Fibroblast of skin of left biceps (primary cell): ENCODE data around the gene NF1.

Source experiments
- DNase-seq, 2 experiments: peaks; one replicate each; pipeline ENCODE4 v3.0.0-alpha.2; 2013; ENCODE audit warnings: low read depth in 2 of 2

Gene NF1

DNA sequence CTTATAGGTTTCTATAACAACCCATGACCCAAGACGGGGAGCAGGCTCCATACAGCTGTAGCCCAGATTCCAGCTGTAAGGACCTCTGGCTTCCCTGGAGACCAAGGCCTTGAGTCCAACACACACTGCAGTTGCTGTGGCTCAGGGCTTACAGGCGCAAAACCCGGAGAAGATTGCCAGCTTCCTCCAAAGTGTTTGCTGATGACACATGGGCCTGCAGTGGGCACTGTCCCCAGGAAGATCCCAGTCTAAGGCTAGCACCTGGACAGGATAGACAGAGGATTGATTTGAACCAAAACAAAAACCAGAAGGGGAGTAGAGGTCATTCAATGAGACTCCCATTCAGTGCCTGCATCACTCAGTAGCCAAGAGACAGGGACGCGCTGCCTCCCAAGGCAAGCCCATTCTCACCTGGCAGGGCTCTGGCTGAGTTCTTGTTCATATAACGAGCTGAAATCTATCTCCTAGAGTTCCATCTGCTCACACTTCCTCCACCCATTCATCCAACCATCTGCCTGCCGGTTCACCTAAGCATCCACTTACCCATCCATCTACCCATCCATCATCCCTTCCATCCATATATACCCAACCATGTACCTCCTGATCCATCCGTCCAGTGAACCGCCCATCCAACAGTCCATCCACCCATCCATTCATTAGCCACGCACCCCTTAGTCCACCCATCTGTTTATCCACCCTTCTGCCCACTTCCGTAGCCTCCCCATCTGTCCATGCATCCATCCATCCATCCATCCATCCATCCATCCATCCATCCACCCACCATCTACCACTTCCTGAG lies 306.9 kb downstream of the NF1 start:
- no peak for DNase-seq

DNA sequence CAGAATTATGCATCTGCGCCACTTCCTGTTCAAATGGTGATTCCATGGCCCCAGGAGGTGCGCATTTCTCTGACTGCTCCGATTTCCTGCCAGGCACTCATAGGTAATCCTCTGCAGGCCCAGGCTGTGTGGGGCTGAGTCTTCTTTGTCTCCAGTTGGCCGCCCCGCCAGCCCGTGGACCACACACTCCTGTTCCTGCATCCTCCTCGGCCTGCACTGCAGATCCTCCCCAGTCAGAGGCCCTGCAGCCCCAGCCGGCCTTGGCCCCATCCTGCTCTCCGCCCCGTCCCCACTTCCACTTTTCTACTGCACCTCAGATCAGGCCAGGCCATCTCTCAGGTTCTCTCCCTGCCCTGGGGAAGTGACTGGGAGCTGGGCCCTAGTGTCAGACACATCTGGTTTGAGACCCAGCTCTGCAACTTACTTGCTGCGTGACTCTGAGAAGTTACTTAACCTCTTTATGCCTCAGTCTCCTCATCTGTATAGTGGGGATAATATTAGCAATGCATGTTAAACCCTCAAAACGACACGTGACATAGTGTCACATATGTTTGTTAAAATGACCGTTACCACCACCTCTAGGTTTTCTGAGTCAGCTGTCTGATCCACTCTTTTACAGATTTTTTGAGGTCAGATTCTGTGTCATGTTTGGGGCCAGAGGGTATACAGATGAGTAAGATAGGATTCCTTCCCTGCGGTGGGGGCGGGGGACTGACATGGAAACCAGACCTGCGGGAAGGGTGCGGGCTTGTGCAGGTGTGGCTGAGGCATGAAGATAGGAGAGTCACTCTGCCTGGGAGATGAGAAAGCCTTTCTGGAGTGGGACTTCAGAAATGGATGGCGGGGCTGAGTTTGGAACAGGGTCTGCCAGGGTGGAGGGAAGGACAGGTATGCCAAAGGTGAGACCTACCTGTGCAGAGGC lies 309.5 kb downstream of the NF1 start:
- no peak for DNase-seq

DNA sequence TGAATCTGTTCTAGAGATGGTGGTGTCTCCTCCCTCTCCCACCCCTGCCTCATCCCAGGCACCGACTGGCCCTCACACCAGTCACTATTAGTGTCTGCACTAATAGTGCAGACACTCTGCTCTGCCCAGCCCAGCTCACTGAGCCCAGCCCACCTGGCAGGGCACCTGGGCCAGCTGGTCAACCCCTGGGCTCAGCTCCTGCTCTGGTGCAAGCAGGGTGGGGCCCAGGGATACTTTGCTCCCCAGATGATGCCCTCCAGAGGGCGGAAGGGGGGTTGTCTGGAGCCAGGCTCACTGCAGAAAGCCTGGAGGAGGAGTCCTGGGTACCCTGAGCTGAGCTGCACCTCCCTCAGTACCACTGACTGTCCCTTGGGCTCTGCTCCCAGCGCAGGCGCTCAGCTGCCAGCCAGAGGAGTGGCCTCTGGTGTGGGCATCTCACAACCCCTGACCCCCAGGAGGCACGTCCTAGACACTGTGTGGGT lies 311.2 kb downstream of the NF1 start:
- DNase-seq = no peak

DNA sequence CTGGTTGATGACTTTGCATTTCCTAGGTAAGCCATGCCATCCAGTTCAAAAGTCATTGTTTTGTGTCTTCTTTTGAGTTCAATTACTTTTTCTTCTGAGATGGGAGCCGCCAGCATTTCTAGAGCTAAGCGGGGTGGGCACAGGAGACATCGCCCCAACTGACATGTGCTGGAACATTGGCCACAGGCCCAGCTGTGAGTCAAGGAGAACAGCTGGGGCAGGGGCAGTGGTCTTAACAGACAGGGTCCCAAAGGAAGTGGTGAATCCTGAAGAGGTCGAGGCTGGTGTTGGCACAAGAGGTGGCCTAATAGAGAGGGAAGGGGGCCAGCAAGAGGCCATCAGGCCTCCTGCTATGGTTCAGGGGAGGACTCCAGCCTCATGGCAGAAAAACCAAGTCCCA lies 313.8 kb downstream of the NF1 start:
- DNase-seq = no peak

DNA sequence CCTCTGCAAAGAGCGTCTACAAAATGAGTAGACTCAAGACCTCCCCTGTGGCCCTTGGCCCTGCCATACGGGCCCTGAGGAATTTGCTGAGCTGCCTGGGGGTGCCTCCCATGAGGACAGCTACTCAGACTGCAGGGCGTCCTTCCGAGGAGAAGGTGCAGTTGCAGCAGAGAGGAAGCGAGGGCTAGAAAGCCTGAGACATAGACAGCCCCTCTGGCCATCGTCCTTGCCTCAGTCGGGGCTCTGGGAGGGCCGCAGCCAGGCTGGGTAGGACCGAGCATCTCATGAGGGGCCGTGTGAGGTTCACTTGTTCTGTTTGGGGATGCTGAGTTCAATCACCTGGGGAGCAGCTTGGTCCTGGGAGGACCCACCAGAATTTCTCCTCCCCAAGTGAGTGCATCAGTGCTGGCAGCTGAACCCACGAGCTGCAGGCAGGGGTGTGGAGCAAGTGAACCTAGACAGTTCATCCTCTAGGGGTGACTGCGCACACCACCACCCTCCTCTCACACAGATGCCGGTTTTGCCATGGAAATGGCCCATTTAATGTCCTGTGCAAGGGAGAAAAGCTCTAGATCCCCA lies 317.0 kb downstream of the NF1 start:
- DNase-seq = no peak

- no peak for DNase-seq
Observed at GRCh38 chr17:31412511-31412910, 317.7 kb downstream of the NF1 start.

DNA sequence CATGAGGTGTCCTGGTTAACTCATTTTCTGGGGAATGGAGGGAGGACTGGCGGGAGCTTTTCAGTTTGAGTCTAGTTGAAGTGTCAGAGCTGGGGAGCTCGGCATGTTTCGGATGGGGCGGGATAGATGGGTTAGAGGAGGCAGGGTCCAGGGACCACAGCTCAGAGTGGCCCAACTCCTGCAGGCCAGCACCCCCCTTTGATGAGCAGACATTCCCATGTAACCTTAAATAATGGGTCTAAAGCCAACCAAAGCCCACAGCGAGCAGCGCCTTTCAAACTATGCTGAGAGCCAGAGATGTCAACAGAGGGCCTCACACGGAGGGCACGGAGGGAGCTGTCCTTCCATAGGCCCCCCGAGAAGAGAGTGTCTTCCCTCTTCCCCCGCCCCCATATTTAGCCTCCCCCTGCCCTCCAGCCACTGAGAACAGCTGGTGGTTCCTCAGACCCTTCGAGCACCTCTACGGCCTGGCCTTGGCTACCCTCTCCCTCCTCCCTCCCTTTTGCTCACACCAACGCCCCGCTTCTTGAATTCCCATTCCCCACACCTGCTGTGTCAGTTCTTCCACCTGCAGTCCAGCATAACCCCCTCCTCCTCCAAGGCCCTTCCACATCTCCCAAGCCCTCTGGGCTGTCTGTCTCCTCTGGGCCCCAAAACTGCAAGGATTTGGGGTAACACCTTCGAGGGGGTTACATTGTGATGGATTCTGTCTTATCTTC lies 318.5 kb downstream of the NF1 start:
- no peak for DNase-seq

- DNase-seq = peak in 1 of 2 experiments; percentile 8
Observed at GRCh38 chr17:31413874-31414549, 319.2 kb downstream of the NF1 start.

DNA sequence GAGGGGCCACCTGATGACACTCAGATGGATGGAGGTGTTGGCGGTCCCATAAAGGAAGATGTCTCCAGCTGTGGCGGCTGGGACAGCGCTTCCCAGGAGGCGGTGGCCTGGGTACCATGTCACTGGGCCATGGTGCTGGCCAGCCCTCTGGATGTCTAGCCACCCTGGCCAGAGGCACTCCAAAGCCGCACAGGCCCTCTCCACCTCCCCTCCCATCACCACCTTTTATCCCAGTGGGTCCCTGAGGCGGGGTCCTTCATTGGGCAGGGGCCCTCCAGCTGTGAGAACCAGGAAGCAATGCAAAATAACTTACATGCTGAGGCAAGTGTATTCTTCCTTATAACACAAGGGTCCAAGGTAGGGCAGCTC lies 319.8 kb downstream of the NF1 start:
- no peak for DNase-seq

- DNase-seq = no peak
Observed at GRCh38 chr17:31415004-31415454, 320.3 kb downstream of the NF1 start.

DNA sequence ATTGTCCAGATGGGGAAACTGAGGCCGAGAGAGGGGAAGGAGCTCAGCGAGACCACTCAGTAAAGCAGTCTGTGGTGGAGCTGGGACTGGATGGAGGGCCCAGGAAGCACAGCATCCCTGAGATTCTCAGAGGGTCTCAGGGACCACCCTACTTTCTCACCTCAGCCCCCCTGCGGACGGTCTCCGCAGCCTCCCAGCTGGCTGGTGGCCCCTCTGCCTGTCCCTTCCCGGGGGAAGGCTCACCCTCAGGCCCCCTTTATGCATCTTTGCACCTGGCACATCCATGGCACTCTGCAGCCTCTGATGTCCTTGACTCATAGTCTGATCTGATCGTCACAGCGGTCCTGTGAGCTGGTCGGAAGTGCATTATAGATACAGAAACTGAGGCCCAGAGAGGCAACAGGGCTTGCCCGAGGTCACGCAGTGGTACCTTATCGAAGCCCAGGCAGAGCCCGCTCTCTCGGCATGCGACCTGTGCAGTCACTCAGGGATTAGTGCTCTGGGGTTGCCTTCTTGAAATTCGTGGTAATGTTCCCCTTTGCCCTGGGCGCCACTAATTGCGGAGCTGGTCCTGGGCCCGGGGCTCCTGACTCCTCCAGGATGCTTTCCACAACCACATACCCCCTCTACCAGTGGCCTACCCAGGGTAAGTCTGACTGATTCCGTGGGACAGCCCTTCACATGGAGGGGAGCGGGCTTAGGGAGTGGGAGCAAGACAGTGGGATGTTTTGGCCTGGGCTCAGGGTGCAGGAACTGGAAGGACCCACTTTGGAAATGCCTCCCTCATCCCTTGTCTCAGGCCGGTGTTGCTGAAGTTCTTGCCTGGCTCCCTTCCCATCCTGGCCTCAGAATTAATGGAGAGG lies 321.1 kb downstream of the NF1 start:
- no peak for DNase-seq

- no peak for DNase-seq
Observed at GRCh38 chr17:31416503-31416923, 321.7 kb downstream of the NF1 start.

DNA sequence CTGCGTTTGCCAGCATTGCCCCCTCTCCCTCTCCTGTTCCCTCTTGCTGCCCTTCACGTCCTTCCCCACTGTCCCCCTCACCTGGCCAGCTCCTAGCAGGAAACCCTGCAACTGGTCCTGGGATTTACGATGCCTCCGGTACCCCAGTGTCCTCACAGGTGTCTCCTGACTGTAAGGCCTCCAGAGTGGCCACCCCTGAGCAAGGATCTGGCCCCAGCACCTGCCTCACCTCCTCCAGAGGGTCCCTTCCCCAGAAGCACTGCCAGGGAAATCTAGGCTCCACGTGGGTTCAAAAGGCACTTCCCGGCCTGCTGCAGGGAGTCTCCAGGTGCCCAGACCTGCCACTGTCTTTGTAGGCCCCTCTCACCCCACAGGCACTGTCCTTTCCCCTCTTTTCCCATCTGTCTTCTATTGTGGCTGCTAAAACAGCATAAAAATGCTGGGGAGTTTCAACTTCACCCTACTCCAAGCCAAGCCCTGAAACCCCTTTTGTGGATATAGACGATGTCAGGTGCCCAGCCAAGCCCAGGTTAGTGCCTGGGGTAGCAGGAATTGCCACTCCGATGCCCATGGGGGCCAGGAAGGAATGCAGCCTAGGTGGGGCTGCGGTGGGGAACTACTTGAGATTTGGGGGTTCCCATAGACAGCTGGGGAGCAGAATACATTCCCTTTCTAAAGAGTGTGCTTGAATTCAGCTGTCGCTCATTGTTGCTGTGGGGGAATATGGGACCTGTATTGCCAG lies 322.4 kb downstream of the NF1 start:
- DNase-seq = no peak

- no peak for DNase-seq
Observed at GRCh38 chr17:31418773-31419350, 324.1 kb downstream of the NF1 start.

GRCh38 chr17:31422443-31422842 lies 327.7 kb downstream of the NF1 start:
- no peak for DNase-seq

DNA sequence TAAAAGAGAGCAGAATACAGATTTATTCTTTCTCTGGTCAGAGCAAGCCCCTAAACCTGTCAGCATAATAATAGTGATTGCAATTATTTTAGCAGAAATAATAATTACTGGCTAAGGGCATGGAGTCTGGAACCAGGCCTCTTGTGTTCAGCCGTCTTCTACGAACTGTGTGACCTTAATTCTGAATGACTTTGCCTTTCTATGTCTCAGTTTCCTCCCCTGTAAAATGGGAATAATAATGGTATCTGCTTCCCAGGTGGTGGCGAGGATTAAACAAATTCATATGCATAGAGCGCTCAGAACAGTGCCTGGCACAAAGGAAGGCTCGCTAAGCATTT lies 330.1 kb downstream of the NF1 start:
- DNase-seq = no peak

GRCh38 chr17:31425282-31426040 lies 330.7 kb downstream of the NF1 start:
- DNase-seq = no peak
